Activated CD8-positive, alpha-beta T cell treated with anti-CD3 and anti-CD28 coated beads for 36 hours (primary cell): ENCODE results near the gene CDHR3. TPM values are rescaled to one million over a fixed set of nuclear protein-coding genes. Genes with fewer than 3 reads are reported as not detected.

ENCODE experiments used
- ATAC-seq: fragments of 200-7000 bp; cut with Tn5 transposase; one replicate; pipeline ENCODE4 v1.10.0; 2021; ENCODE audit warnings: mild to moderate bottlenecking, moderate library complexity
- CTCF ChIA-PET: fragments of 350-600 bp; sonication (Branson Sonifier 250); formaldehyde crosslinking; loops from one replicate; lab custom pipeline; 2021; ENCODE audit warnings: antibody characterized with exemption; lab: Charles Lee
- POLR2A ChIA-PET: fragments of 350-600 bp; sonication (Branson Sonifier 250); formaldehyde crosslinking; loops from one replicate; lab custom pipeline; 2021; ENCODE audit warnings: antibody characterized with exemption; lab: Charles Lee
- DNase-seq: peaks from one replicate; pipeline ENCODE4 v3.0.0-alpha.2; 2020
- H3K27ac Mint-ChIP-seq: one replicate; pipeline ENCODE4 v1.8.0; 2021; ENCODE audit warnings: mild to moderate bottlenecking, mixed read lengths
- H3K27me3 Mint-ChIP-seq: one replicate; pipeline ENCODE4 v1.8.0; 2021; ENCODE audit warnings: mixed read lengths
- H3K36me3 Mint-ChIP-seq: one replicate; pipeline ENCODE4 v1.8.0; 2021; ENCODE audit warnings: low read depth, mixed read lengths
- H3K4me1 Mint-ChIP-seq: one replicate; pipeline ENCODE4 v1.8.0; 2021; ENCODE audit warnings: low read depth, mixed read lengths
- H3K4me3 Mint-ChIP-seq: one replicate; pipeline ENCODE4 v1.8.0; 2021; ENCODE audit warnings: mild to moderate bottlenecking, moderate library complexity, mixed read lengths
- H3K9me3 Mint-ChIP-seq: one replicate; pipeline ENCODE4 v1.8.0; 2021; ENCODE audit warnings: mixed read lengths
- CTCF ChIP-seq: fragments of 200-600 bp; IDR thresholded peaks from one replicate; pipeline ENCODE4 v1.8.0; 2022; ENCODE audit warnings: antibody characterized with exemption, mild to moderate bottlenecking
- intact Hi-C: fragments of 100-400 bp; cut with micrococcal nuclease; formaldehyde crosslinking; loops from one replicate; pipeline ENCODE4 v1.10.0; 2022
- total RNA-seq, 2 experiments: library from RNA; stranded (reverse); gene quantifications; one replicate each; pipeline ENCODE4 v1.2.3, GENCODE V29; 2021

The CDHR3 gene, protein sequence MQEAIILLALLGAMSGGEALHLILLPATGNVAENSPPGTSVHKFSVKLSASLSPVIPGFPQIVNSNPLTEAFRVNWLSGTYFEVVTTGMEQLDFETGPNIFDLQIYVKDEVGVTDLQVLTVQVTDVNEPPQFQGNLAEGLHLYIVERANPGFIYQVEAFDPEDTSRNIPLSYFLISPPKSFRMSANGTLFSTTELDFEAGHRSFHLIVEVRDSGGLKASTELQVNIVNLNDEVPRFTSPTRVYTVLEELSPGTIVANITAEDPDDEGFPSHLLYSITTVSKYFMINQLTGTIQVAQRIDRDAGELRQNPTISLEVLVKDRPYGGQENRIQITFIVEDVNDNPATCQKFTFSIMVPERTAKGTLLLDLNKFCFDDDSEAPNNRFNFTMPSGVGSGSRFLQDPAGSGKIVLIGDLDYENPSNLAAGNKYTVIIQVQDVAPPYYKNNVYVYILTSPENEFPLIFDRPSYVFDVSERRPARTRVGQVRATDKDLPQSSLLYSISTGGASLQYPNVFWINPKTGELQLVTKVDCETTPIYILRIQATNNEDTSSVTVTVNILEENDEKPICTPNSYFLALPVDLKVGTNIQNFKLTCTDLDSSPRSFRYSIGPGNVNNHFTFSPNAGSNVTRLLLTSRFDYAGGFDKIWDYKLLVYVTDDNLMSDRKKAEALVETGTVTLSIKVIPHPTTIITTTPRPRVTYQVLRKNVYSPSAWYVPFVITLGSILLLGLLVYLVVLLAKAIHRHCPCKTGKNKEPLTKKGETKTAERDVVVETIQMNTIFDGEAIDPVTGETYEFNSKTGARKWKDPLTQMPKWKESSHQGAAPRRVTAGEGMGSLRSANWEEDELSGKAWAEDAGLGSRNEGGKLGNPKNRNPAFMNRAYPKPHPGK
- total RNA-seq = under 1 TPM; 0.58 to 0.74 TPM

DNA sequence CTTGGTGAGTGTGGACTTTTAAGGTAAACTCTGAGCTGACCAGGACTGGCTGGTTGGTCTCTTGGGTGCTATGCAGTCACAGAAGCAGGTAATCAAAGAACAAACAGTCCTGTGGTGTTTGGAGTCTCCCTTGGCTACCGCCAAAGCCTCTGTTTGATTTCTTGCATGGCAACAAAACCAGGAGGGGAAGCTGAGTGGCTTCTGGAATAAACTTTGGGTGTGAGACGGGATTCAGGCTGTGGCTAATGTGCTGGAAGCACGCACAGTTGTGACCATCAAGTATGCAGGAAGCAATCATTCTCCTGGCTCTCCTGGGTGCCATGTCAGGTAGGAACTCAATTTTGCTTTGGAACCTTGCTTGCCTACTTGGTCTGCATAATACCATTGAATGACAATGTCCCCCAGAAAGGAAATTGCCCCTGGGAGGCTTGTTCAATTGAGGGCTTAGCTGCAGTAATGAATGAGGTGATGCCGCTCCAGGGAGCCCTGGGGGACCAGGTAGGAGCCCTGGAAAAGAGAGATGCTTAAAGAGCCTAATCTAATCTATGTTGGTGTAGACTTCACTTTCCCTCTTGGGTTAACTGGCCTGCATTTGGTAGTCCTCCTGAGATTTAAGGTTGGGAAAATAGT is at the start of gene CDHR3:
Gene CDHR3, plus strand, starts transcription at position 227 of the 630 bp plus-strand sequence. Its CDS starts 55 bp downstream, at position 282.
- CTCF ChIA-PET = no interaction called here
- no peak within 1 kb of the TSS for H3K27ac Mint-ChIP-seq
- POLR2A ChIA-PET = no interaction called here

DNA sequence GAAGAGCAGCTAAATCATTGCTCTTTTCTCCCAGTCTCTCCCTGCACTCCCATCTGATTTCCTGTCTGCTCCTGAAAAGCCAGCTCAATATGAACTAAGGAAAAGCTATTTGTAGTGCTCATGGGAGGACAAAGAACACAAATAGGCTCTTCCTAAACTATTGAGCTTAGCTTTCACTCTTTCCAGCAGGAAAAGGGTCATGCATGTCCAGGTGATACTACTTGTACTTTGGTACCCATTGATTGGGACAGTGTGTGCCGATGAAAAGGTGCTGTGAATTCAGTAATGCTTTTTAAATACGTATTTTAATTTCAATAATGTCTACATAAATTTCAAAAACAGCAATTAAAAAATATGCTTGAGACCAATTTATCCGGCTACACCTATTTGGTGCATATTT is 49.1 kb upstream of the CDHR3 start:
- peaks cover 8% of the 10 kb centered on the region for H3K4me1 Mint-ChIP-seq
- ChIA-PET CTCF (no interaction called here), POLR2A (interaction anchor here (0.9 kb wide), 1 partner anchor 113 kb away, joined by 3 read pairs; no protein-coding TSS in a partner anchor)
- H3K36me3 Mint-ChIP-seq = peaks cover 14% of the 10 kb centered on the region
- DNase-seq (no peak), ATAC-seq (no peak)
- no peak overlapping the region for H3K27ac Mint-ChIP-seq
- intact Hi-C loops = no loop called here
- H3K4me3 Mint-ChIP-seq = no peak overlapping the region
- no peak for TF ChIP-seq CTCF
- peaks cover 2% of the 10 kb centered on the region for H3K9me3 Mint-ChIP-seq
- H3K27me3 Mint-ChIP-seq = no peaks in the 10 kb centered on the region

More for the DNA sequence above, at the start of gene CDHR3:
- ATAC-seq (no peak), DNase-seq (no peak)
- no peaks in the 10 kb centered on the region for H3K36me3 Mint-ChIP-seq
- TF ChIP-seq CTCF = no peak
- H3K4me1 Mint-ChIP-seq = no peaks in the 10 kb centered on the region
- no peaks in the 10 kb centered on the region for H3K9me3 Mint-ChIP-seq
- H3K27me3 Mint-ChIP-seq = no peaks in the 10 kb centered on the region
- no peak within 1 kb of the TSS for H3K4me3 Mint-ChIP-seq
- intact Hi-C loops = no loop called here

DNA sequence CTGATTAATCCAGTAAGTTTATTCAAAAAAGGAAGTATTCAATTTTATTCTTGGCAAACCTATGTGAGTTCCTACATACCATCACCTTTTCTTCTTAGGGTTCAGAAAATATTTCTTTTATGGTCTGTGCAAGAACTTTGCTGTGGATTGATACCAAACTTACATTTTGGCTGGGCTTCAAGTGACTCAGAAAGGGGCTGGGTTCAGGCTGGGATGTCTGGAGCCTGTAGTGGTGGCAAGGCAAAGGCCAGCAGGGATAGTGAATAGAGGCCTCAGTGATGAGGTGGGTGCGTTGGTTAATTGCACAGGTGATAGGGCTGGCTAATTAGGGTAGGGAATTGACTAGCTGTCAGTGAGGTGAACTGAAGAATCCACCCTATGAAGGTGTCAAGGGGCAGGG is 46.5 kb upstream of the CDHR3 start:
- Mint-ChIP-seq H3K27me3 (no peaks in the 10 kb centered on the region), H3K9me3 (no peaks in the 10 kb centered on the region), H3K27ac (no peak overlapping the region), H3K4me1 (no peaks in the 10 kb centered on the region), H3K36me3 (peaks cover 6% of the 10 kb centered on the region), H3K4me3 (no peak overlapping the region)
- TF ChIP-seq CTCF = no peak
- intact Hi-C loops = no loop called here
- ATAC-seq (no peak), DNase-seq (no peak)
- CTCF ChIA-PET = no interaction called here
- POLR2A ChIA-PET = no interaction called here

- H3K4me1 Mint-ChIP-seq = no peaks in the 10 kb centered on the region
- POLR2A ChIA-PET = no interaction called here
- no peak overlapping the region for H3K27ac Mint-ChIP-seq
- intact Hi-C loops = no loop called here
- TF ChIP-seq CTCF = no peak
- no peaks in the 10 kb centered on the region for H3K27me3 Mint-ChIP-seq
- no peak overlapping the region for H3K4me3 Mint-ChIP-seq
- peaks cover 2% of the 10 kb centered on the region for H3K36me3 Mint-ChIP-seq
- DNase-seq = no peak
- CTCF ChIA-PET = no interaction called here
- ATAC-seq = no peak
- no peaks in the 10 kb centered on the region for H3K9me3 Mint-ChIP-seq
These were observed 45.4 kb upstream of the CDHR3 start for GRCh38 chr7:105917659-105918058.
